Panc1 (cell line): Measurements from ENCODE around the gene ZKSCAN5. TPM values are rescaled to one million over a fixed set of nuclear protein-coding genes. Genes with fewer than 3 reads are reported as not detected.

Source experiments
- ATAC-seq: fragments of 200-7000 bp; cut with Tn5 transposase; 2 replicates; pipeline ENCODE4 v1.9.1; 2020; ENCODE audit warnings: mild to moderate bottlenecking, moderate library complexity
- BruUV-seq: library from RNA; stranded (reverse); fragments of 400-500 nt; replicated peaks from 2 replicates; lab custom pipeline; 2021; lab: Mats Ljungman, UMichigan
- CTCF ChIA-PET: fragments of 300-600 bp; sonication (Branson Sonifier 250); formaldehyde crosslinking; loops from one replicate; lab custom pipeline; 2022; ENCODE audit warnings: antibody characterized with exemption; lab: Charles Lee
- POLR2A ChIA-PET: fragments of 300-600 bp; sonication (Branson Sonifier 250); formaldehyde crosslinking; loops from one replicate; lab custom pipeline; 2022; ENCODE audit warnings: antibody characterized with exemption; lab: Charles Lee
- DNase-seq: peaks from one replicate; pipeline ENCODE4 v3.0.0-alpha.2; 2010; ENCODE audit warnings: low read depth, low spot score
- H3K27ac ChIP-seq: 2 replicates; pipeline ENCODE4 v1.5.1; 2011; ENCODE audit warnings: mild to moderate bottlenecking, low read length, inconsistent platforms
- H3K27me3 ChIP-seq: fragments of 200-500 bp; sonication (Bioruptor generic); 2 replicates; pipeline ENCODE4 v1.6.0; 2014; ENCODE audit warnings: low read length, inconsistent platforms; ENCODE audit not compliant: control insufficient read depth, insufficient read depth
- H3K36me3 ChIP-seq: fragments of 200-500 bp; sonication (Bioruptor generic); 2 replicates; pipeline ENCODE4 v1.5.1; 2014; ENCODE audit warnings: inconsistent platforms, mild to moderate bottlenecking, low read length, moderate library complexity; ENCODE audit not compliant: control insufficient read depth, insufficient read depth
- H3K4me1 ChIP-seq: 2 replicates; pipeline ENCODE4 v1.5.1; 2011; ENCODE audit warnings: inconsistent platforms, mild to moderate bottlenecking, low read length, moderate library complexity; ENCODE audit not compliant: control insufficient read depth, insufficient read depth
- H3K4me3 ChIP-seq, 2 experiments: 2 replicates each; pipeline ENCODE4 v1.5.1; 2011 to 2012; ENCODE audit warnings: low read depth in 2 of 2, low read length in 2 of 2, mild to moderate bottlenecking in 2 of 2, inconsistent platforms in 1 of 2, moderate library complexity in 1 of 2
- H3K9me3 ChIP-seq: fragments of 200-500 bp; sonication (Bioruptor generic); 2 replicates; pipeline ENCODE4 v1.5.1; 2014; ENCODE audit warnings: low read depth, mild to moderate bottlenecking, inconsistent platforms, low read length, moderate library complexity; ENCODE audit not compliant: control insufficient read depth, insufficient read depth
- POLR2AphosphoS5 ChIP-seq: IDR thresholded peaks from 2 replicates; pipeline ENCODE4 v1.6.1; 2012; ENCODE audit warnings: mild to moderate bottlenecking, low read depth, low read length, moderate library complexity
- SIN3A ChIP-seq: IDR thresholded peaks from 2 replicates; pipeline ENCODE4 v1.6.1; 2012; ENCODE audit warnings: low read depth, mild to moderate bottlenecking, low read length, moderate library complexity, borderline replicate concordance; ENCODE audit not compliant: insufficient read depth
- TCF7L2 ChIP-seq: IDR thresholded peaks from 2 replicates; pipeline ENCODE4 v1.6.1; 2011; ENCODE audit warnings: mild to moderate bottlenecking, low read depth, low read length, inconsistent platforms
- in situ Hi-C: cut with HindIII; loops from 2 replicates; pipeline ENCODE4 v1.10.0; 2016; ENCODE audit warnings: low sequenced_read_pairs, low pct_unique_long_range_greater_than_20kb
- intact Hi-C: fragments of 100-400 bp; cut with micrococcal nuclease; formaldehyde crosslinking; loops from one replicate; pipeline ENCODE4 v1.10.0; 2022; ENCODE audit not compliant: unreplicated experiment
- total RNA-seq: library from RNA; stranded (reverse); gene quantifications from one replicate; pipeline ENCODE4 v1.2.1, GENCODE V29; 2021; ENCODE audit not compliant: unreplicated experiment
- TF ChIP-seq, protein P1 (sequence below), 2 experiments: IDR thresholded peaks; 2 replicates each; pipeline ENCODE4 v1.6.1; 2011 to 2012; ENCODE audit warnings: low read depth in 2 of 2, control low read depth in 1 of 2, low read length in 1 of 2, mild to moderate bottlenecking in 1 of 2, moderate library complexity in 1 of 2; ENCODE audit not compliant: insufficient read depth in 1 of 2
- TF ChIP-seq, protein P2 (sequence below): fragments of 450-650 bp; IDR thresholded peaks from 2 replicates; pipeline ENCODE4 v1.5.1; 2017; ENCODE audit warnings: mild to moderate bottlenecking

ZKSCAN5 gene
- total RNA-seq, 1 experiment from 2014 or later = 17.5 TPM

DNA sequence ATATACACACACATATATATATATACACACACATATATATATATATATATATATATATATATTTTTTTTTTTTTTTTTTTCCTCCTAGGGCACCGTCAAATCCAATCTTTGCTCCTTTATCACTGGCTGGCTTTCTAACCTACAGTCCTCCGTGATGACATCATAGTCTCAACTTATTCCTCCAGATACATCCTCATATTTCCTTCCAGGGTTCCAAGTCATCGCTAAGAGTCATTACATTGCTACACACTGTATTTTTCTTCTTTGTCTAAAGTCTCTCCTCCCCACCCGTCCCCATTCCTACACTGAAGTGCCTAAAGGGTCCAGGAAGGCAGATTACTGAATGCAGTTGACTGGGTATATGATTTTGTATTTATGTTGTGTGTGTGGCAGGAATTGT lies 48.6 kb downstream of the ZKSCAN5 start:
- CTCF ChIA-PET = no interaction called here
- ATAC-seq (no peak), DNase-seq (no peak)
- Histone ChIP-seq H3K4me3 (no peak overlapping the region), H3K27ac (no peak overlapping the region), H3K27me3 (no peaks in the 10 kb centered on the region), H3K9me3 (peaks cover 3% of the 10 kb centered on the region; the same call in 1 of the 2 replicates), H3K4me1 (peaks cover 5% of the 10 kb centered on the region; the same call in 1 of the 2 replicates), H3K36me3 (peaks cover 6% of the 10 kb centered on the region)
- POLR2A ChIA-PET = no interaction called here
- intact Hi-C loops (loop anchor here (10.0 kb wide), 1 partner anchor 48 kb away; the partner anchor contains the start of genes ZKSCAN5 and ZNF394), in situ Hi-C loops (no loop called here)
- TF ChIP-seq, protein P1, sequence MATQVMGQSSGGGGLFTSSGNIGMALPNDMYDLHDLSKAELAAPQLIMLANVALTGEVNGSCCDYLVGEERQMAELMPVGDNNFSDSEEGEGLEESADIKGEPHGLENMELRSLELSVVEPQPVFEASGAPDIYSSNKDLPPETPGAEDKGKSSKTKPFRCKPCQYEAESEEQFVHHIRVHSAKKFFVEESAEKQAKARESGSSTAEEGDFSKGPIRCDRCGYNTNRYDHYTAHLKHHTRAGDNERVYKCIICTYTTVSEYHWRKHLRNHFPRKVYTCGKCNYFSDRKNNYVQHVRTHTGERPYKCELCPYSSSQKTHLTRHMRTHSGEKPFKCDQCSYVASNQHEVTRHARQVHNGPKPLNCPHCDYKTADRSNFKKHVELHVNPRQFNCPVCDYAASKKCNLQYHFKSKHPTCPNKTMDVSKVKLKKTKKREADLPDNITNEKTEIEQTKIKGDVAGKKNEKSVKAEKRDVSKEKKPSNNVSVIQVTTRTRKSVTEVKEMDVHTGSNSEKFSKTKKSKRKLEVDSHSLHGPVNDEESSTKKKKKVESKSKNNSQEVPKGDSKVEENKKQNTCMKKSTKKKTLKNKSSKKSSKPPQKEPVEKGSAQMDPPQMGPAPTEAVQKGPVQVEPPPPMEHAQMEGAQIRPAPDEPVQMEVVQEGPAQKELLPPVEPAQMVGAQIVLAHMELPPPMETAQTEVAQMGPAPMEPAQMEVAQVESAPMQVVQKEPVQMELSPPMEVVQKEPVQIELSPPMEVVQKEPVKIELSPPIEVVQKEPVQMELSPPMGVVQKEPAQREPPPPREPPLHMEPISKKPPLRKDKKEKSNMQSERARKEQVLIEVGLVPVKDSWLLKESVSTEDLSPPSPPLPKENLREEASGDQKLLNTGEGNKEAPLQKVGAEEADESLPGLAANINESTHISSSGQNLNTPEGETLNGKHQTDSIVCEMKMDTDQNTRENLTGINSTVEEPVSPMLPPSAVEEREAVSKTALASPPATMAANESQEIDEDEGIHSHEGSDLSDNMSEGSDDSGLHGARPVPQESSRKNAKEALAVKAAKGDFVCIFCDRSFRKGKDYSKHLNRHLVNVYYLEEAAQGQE (IDR thresholded peaks at IDR 0.05; ENCODE audit: insufficient read depth in 1 of 2, low read depth in 2 of 2, low read length in 1 of 2) = no peak
- TF ChIP-seq, protein P2, sequence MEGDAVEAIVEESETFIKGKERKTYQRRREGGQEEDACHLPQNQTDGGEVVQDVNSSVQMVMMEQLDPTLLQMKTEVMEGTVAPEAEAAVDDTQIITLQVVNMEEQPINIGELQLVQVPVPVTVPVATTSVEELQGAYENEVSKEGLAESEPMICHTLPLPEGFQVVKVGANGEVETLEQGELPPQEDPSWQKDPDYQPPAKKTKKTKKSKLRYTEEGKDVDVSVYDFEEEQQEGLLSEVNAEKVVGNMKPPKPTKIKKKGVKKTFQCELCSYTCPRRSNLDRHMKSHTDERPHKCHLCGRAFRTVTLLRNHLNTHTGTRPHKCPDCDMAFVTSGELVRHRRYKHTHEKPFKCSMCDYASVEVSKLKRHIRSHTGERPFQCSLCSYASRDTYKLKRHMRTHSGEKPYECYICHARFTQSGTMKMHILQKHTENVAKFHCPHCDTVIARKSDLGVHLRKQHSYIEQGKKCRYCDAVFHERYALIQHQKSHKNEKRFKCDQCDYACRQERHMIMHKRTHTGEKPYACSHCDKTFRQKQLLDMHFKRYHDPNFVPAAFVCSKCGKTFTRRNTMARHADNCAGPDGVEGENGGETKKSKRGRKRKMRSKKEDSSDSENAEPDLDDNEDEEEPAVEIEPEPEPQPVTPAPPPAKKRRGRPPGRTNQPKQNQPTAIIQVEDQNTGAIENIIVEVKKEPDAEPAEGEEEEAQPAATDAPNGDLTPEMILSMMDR = no peak
- TF ChIP-seq TCF7L2 (no peak), POLR2AphosphoS5 (no peak), SIN3A (no peak)
- BruUV-seq = no TSS peak

DNA sequence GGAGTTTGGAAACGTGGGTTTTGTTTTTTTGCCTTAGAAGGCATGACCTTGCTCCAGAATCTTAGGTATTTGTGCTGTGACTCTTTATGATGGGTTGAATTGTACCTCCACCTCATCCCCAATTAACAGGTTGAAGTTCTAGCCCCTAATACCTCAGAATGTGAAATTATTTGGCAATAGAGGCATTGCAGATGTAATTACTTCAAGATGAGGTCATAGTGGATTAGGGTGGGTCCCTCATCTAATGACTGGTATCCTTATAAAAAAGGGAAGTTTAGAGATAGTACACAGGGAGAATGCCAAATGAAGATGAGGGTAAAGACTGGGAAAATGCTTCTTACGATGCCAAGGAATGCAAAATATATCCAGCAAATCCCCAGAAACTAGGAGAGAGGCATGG lies 50.5 kb downstream of the ZKSCAN5 start:
- DNase-seq (no peak), ATAC-seq (no peak)
- Histone ChIP-seq H3K9me3 (no peaks in the 10 kb centered on the region), H3K4me3 (no peak overlapping the region), H3K4me1 (peaks cover 5% of the 10 kb centered on the region; the same call in 1 of the 2 replicates), H3K27me3 (no peaks in the 10 kb centered on the region), H3K27ac (no peak overlapping the region), H3K36me3 (peaks cover 6% of the 10 kb centered on the region)
- in situ Hi-C loops (no loop called here), intact Hi-C loops (loop anchor here (10.0 kb wide), 1 partner anchor 50 kb away; the partner anchor contains the start of genes ZKSCAN5 and ZNF394)
- TF ChIP-seq TCF7L2 = no peak
- TF ChIP-seq POLR2AphosphoS5 = no peak
- TF ChIP-seq, protein P2 = no peak
- TF ChIP-seq SIN3A = no peak
- TF ChIP-seq, protein P1 (IDR thresholded peaks at IDR 0.05; ENCODE audit: insufficient read depth in 1 of 2, low read depth in 2 of 2, low read length in 1 of 2) = no peak
- BruUV-seq = no TSS peak
- CTCF ChIA-PET = no interaction called here
- POLR2A ChIA-PET = no interaction called here
